ENCODE data around the gene SLC3A2.

SLC3A2 gene

DNA sequence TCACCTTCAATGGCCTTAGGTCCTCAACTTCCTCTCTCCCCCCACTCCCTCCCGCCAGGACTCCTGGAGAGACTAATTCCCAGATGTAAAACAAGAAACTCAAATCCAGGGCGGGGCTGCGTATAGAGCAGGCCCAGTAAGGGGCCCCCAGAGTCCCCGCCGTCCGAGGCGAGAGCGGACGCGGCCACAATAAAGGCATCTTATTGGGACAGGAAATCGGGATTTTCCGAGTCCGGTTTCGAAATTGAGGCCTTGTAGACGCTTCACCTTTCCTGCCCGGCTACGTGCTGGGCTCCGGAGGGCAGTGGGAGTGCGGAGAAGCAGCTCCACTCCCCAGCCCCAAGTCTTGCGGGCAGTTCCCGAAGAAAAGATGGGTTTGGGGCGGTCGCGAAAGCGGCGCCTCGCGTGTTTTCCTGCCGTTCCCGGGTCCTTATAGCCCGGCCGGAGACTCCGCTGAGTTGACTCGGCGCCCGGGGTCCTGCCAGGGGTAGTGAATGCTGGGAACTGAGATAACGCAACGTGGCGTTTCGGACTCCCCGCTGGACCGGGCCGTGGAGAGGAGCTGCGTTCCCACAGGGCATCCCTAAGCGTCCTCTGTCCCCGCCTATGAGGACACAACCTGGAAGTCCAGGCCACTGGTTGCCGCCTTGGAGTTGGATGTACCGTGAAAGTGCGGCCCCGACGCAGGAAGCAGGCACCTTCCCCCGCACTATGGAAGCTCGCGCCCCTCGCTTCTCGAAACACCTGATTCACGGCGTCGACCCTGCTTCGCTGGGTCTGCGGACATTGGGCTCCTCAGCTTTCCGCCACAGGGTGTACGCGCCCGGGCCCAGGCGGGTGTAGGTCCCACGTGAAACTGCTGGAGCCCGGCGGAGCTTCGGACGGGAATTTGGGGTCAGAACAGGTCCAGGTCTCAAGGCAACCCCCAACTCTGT, 45.3 kb downstream of the SLC3A2 start:
- DNase-seq: peak; percentile 56

DNA sequence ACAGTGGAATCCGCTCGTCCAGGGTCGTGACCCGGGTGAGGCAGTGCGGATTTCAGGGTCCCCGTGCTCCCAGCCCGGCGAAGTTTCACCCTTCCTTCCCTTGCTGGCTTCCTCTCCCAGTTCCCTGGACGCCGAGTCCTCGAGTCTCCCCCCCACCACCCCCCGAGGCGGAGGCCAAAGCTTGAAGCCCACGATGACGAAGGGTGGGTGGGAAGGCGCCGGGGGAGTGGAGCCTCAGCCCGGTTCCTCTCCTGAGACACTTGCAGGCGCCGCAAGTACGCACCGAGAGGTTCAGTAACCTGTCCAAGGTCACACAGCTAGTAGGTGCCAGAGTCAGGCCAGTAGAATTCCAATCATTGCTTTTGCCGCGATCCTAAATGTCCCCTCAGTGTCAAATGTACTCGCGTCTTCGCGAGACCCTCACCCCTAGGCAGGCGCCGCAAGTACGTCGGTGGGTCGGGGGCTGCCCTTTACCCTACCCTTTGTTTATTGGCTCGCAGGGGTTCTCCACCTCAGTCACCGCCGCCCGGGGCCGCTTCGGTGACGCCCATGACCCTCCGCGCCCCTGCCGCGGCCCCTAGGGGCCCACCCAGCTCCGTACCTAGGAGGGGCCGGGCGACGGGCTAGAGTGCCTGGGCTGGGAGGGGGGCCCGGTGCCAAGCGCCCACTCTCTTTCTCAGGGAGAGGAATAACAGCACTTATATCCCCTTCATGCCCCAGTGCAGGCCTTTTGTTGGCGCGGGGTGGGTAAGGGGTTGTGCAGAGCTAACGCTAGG, 46.2 kb downstream of the SLC3A2 start:
- Histone ChIP-seq H3K4me3 (ENCODE audit: low read length) (no peak overlapping the region), H3K56ac (ENCODE audit: low read length) (no peak overlapping the region), H3K4ac (ENCODE audit: low read depth, low read length) (no peak overlapping the region), H3K9ac (ENCODE audit: low read length) (no peak overlapping the region), H3K36me3 (ENCODE audit: control insufficient read depth, insufficient read depth, low read length) (no peaks in the 10 kb centered on the region), H3K27ac (ENCODE audit: low read depth, low read length) (no peak overlapping the region), H2BK15ac (replicated peaks; ENCODE audit: low read depth) (no peak overlapping the region), H3K4me2 (ENCODE audit: low read length) (peak overlapping the region; percentile 67), H3K79me1 (ENCODE audit: low read length) (no peaks in the 10 kb centered on the region), H3K18ac (ENCODE audit: low read length) (no peak overlapping the region), H4K8ac (ENCODE audit: low read depth, low read length) (no peak overlapping the region), H3K27me3 (ENCODE audit: insufficient read depth, low read length, poor library complexity) (peaks cover 24% of the 10 kb centered on the region), H2AK5ac (ENCODE audit: low read length) (no peak overlapping the region), H2BK5ac (ENCODE audit: low read length) (no peak overlapping the region), H3K23ac (ENCODE audit: low read length) (no peak overlapping the region), H3K79me2 (ENCODE audit: control insufficient read depth, insufficient read depth, low read length) (no peaks in the 10 kb centered on the region), H2BK120ac (ENCODE audit: low read depth, low read length) (no peak overlapping the region), H3K4me1 (ENCODE audit: control insufficient read depth, low read depth, low read length) (peaks cover 6% of the 10 kb centered on the region), H4K5ac (ENCODE audit: low read length) (no peak overlapping the region)
- no CpG with 5 or more reads among the region's 53 CpGs for WGBS (ENCODE audit: extremely low coverage, insufficient coverage, low lambda C conversion rate)
- no peak for DNase-seq

More for the DNA sequence above, 45.3 kb downstream of the SLC3A2 start:
- Histone ChIP-seq H3K23ac (ENCODE audit: low read length) (no peak overlapping the region), H2BK120ac (ENCODE audit: low read depth, low read length) (no peak overlapping the region), H2BK5ac (ENCODE audit: low read length) (no peak overlapping the region), H3K4me1 (ENCODE audit: control insufficient read depth, low read depth, low read length) (peaks cover 2% of the 10 kb centered on the region), H3K18ac (ENCODE audit: low read length) (no peak overlapping the region), H2AK5ac (ENCODE audit: low read length) (no peak overlapping the region), H3K27ac (ENCODE audit: low read depth, low read length) (no peak overlapping the region), H2BK15ac (replicated peaks; ENCODE audit: low read depth) (no peak overlapping the region), H4K5ac (ENCODE audit: low read length) (no peak overlapping the region), H3K79me2 (ENCODE audit: control insufficient read depth, insufficient read depth, low read length) (no peaks in the 10 kb centered on the region), H3K79me1 (ENCODE audit: low read length) (no peaks in the 10 kb centered on the region), H4K8ac (ENCODE audit: low read depth, low read length) (no peak overlapping the region), H3K36me3 (ENCODE audit: control insufficient read depth, insufficient read depth, low read length) (no peaks in the 10 kb centered on the region), H3K4ac (ENCODE audit: low read depth, low read length) (no peak overlapping the region), H3K27me3 (ENCODE audit: insufficient read depth, low read length, poor library complexity) (peaks cover 24% of the 10 kb centered on the region), H3K4me2 (ENCODE audit: low read length) (peak overlapping the region; percentile 67), H3K9ac (ENCODE audit: low read length) (peak overlapping the region; percentile 43), H3K4me3 (ENCODE audit: low read length) (peak overlapping the region; percentile 37), H3K56ac (ENCODE audit: low read length) (peak overlapping the region; percentile 71)
- WGBS (ENCODE audit: extremely low coverage, insufficient coverage, low lambda C conversion rate): no CpG with 5 or more reads among the region's 71 CpGs

DNA sequence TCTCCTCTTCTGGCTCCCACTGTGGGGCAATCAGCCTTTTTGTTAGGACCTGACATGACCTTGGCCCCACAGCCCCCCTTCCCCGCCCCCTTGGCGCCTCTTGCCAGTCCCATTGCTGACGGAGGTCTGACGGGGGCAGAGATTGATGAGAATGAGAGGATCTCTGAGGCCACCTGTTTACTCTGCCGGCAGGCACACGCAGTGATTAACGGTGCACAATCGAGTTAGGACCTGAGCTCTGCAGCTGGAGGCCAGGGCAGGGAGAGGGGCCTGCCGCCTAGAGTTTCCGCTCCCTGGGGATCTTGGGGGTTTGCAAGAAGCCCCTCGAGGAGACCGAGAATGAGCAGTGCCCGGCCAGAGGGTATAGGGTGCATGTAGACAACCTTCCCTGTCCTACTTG, 47.3 kb downstream of the SLC3A2 start:
- H2BK120ac ChIP-seq (ENCODE audit: low read depth, low read length): no peak overlapping the region
- H3K9ac ChIP-seq (ENCODE audit: low read length): no peak overlapping the region
- H4K5ac ChIP-seq (ENCODE audit: low read length): no peak overlapping the region
- no peaks in the 10 kb centered on the region for H3K79me2 ChIP-seq (ENCODE audit: control insufficient read depth, insufficient read depth, low read length)
- peaks cover 24% of the 10 kb centered on the region for H3K27me3 ChIP-seq (ENCODE audit: insufficient read depth, low read length, poor library complexity)
- H3K23ac ChIP-seq (ENCODE audit: low read length): no peak overlapping the region
- H3K56ac ChIP-seq (ENCODE audit: low read length): no peak overlapping the region
- no peak overlapping the region for H3K18ac ChIP-seq (ENCODE audit: low read length)
- no peak overlapping the region for H3K4ac ChIP-seq (ENCODE audit: low read depth, low read length)
- H3K79me1 ChIP-seq (ENCODE audit: low read length): no peaks in the 10 kb centered on the region
- no CpG with 5 or more reads among the region's 13 CpGs for WGBS (ENCODE audit: extremely low coverage, insufficient coverage, low lambda C conversion rate)
- H3K4me2 ChIP-seq (ENCODE audit: low read length): no peak overlapping the region
- H3K4me1 ChIP-seq (ENCODE audit: control insufficient read depth, low read depth, low read length): peaks cover 6% of the 10 kb centered on the region
- H3K27ac ChIP-seq (ENCODE audit: low read depth, low read length): no peak overlapping the region
- DNase-seq: no peak
- no peak overlapping the region for H2BK15ac ChIP-seq (replicated peaks; ENCODE audit: low read depth)
- no peaks in the 10 kb centered on the region for H3K36me3 ChIP-seq (ENCODE audit: control insufficient read depth, insufficient read depth, low read length)
- no peak overlapping the region for H3K4me3 ChIP-seq (ENCODE audit: low read length)
- no peak overlapping the region for H2BK5ac ChIP-seq (ENCODE audit: low read length)
- H2AK5ac ChIP-seq (ENCODE audit: low read length): no peak overlapping the region
- no peak overlapping the region for H4K8ac ChIP-seq (ENCODE audit: low read depth, low read length)

DNA sequence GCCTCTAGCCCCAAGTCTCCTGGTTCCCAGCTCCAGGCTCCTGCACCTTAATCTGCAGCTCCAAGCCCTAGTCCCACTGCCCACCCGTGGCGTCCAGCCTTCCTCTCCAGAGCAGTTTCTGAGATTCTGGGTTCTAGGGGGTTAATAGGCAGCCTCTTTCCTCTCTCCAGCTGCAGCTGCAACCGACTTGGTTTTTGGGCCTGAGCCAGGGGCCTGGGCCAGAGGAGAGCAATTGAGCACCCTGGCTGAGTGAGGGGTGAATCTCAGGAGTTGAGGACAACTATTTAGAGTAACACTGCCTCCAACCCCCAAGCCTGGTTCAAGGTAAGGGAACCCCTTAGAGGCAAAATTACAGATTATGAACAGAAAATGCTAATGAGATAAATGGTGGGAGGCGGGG, 49.5 kb downstream of the SLC3A2 start:
- Histone ChIP-seq H3K79me1 (ENCODE audit: low read length) (no peaks in the 10 kb centered on the region), H2BK120ac (ENCODE audit: low read depth, low read length) (no peak overlapping the region), H3K56ac (ENCODE audit: low read length) (no peak overlapping the region), H3K4me1 (ENCODE audit: control insufficient read depth, low read depth, low read length) (peaks cover 4% of the 10 kb centered on the region), H3K27ac (ENCODE audit: low read depth, low read length) (no peak overlapping the region), H3K79me2 (ENCODE audit: control insufficient read depth, insufficient read depth, low read length) (no peaks in the 10 kb centered on the region), H3K9ac (ENCODE audit: low read length) (no peak overlapping the region), H3K36me3 (ENCODE audit: control insufficient read depth, insufficient read depth, low read length) (no peaks in the 10 kb centered on the region), H3K4me3 (ENCODE audit: low read length) (no peak overlapping the region), H3K4ac (ENCODE audit: low read depth, low read length) (no peak overlapping the region), H4K5ac (ENCODE audit: low read length) (no peak overlapping the region), H3K27me3 (ENCODE audit: insufficient read depth, low read length, poor library complexity) (peaks cover 19% of the 10 kb centered on the region), H3K4me2 (ENCODE audit: low read length) (no peak overlapping the region), H3K23ac (ENCODE audit: low read length) (no peak overlapping the region), H4K8ac (ENCODE audit: low read depth, low read length) (no peak overlapping the region), H2BK15ac (replicated peaks; ENCODE audit: low read depth) (no peak overlapping the region), H2AK5ac (ENCODE audit: low read length) (no peak overlapping the region), H3K18ac (ENCODE audit: low read length) (no peak overlapping the region), H2BK5ac (ENCODE audit: low read length) (no peak overlapping the region)
- no peak for DNase-seq
- WGBS (ENCODE audit: extremely low coverage, insufficient coverage, low lambda C conversion rate): no CpG with 5 or more reads among the region's 4 CpGs

DNA sequence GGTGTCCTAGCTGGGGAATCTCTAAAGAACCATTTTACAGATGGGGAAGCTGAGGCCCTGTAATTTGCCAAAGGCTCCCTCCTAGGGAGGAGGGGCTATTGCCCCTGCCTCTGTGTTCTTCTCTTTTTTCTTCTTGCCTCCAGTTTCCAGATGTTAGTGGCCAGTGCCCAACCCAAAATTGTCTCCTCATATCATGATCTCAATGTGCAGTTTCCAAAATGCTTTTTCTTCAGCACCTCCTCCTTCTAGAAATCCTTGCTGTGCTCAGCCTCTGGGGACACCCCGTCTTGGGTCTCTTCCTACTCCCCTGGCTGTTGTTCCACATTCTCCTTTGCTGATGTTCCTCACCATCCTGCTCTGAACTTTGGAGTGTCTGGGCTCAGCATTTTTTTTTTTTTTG, 50.0 kb downstream of the SLC3A2 start:
- Histone ChIP-seq H3K27me3 (ENCODE audit: insufficient read depth, low read length, poor library complexity) (peaks cover 15% of the 10 kb centered on the region), H3K23ac (ENCODE audit: low read length) (no peak overlapping the region), H3K18ac (ENCODE audit: low read length) (no peak overlapping the region), H3K4me3 (ENCODE audit: low read length) (no peak overlapping the region), H4K8ac (ENCODE audit: low read depth, low read length) (no peak overlapping the region), H2AK5ac (ENCODE audit: low read length) (no peak overlapping the region), H3K9ac (ENCODE audit: low read length) (no peak overlapping the region), H2BK120ac (ENCODE audit: low read depth, low read length) (no peak overlapping the region), H3K4me1 (ENCODE audit: control insufficient read depth, low read depth, low read length) (peaks cover 4% of the 10 kb centered on the region), H2BK15ac (replicated peaks; ENCODE audit: low read depth) (no peak overlapping the region), H3K79me1 (ENCODE audit: low read length) (no peaks in the 10 kb centered on the region), H3K79me2 (ENCODE audit: control insufficient read depth, insufficient read depth, low read length) (no peaks in the 10 kb centered on the region), H3K27ac (ENCODE audit: low read depth, low read length) (no peak overlapping the region), H3K4me2 (ENCODE audit: low read length) (no peak overlapping the region), H2BK5ac (ENCODE audit: low read length) (no peak overlapping the region), H3K56ac (ENCODE audit: low read length) (no peak overlapping the region), H3K4ac (ENCODE audit: low read depth, low read length) (no peak overlapping the region), H3K36me3 (ENCODE audit: control insufficient read depth, insufficient read depth, low read length) (no peaks in the 10 kb centered on the region), H4K5ac (ENCODE audit: low read length) (no peak overlapping the region)
- DNase-seq: no peak
- WGBS (ENCODE audit: extremely low coverage, insufficient coverage, low lambda C conversion rate): no CpG with 5 or more reads among the region's 1 CpG
